ENCODE measurements around the gene RTP3.

GRCh38 chr3:46541835-46542234 is 44.1 kb downstream of the RTP3 start:
- TF ChIP-seq CTCF (IDR thresholded peaks at IDR 0.05 in 2 of 3, conservative IDR thresholded peaks at IDR 0.05 in 1 of 3; ENCODE audit: borderline replicate concordance in 1 of 3, insufficient read depth in 1 of 3, low read depth in 2 of 3, low read length in 2 of 3) = no peak
- no peak for TF ChIP-seq ZBTB33 (IDR thresholded peaks at IDR 0.05; ENCODE audit: extremely low read depth, insufficient replicate concordance, low read length)
- TF ChIP-seq POLR2AphosphoS5 (IDR thresholded peaks at IDR 0.05; ENCODE audit: low read depth, low read length) = no peak
- no peak for TF ChIP-seq POLR2A (IDR thresholded peaks at IDR 0.05; ENCODE audit: borderline replicate concordance, extremely low read depth, insufficient read depth, insufficient read length)
- TF ChIP-seq YY1 (IDR thresholded peaks at IDR 0.05; ENCODE audit: extremely low read depth, insufficient replicate concordance, low read depth, low read length) = no peak
- no peak for TF ChIP-seq FOSL1 (IDR thresholded peaks at IDR 0.05; ENCODE audit: low read depth)
- TF ChIP-seq EZH2 (IDR thresholded peaks at IDR 0.05) = no peak
- no peak for TF ChIP-seq REST (IDR thresholded peaks at IDR 0.05; ENCODE audit: low read depth)
